Karpas-422 (cell line): ENCODE measurements around the gene LAIR2. TPM values are rescaled to one million over a fixed set of nuclear protein-coding genes. Genes with fewer than 3 reads are reported as not detected.

Experiments
- DNase-seq: peaks from one replicate; pipeline ENCODE4 v3.0.0-alpha.2; 2015
- H2AFZ ChIP-seq: fragments of 200-600 bp; sonication (generic); 2 replicates; pipeline ENCODE4 v1.6.1; 2014; ENCODE audit warnings: antibody characterized with exemption, low read length, mixed read lengths
- H3K27ac ChIP-seq: fragments of 200-600 bp; sonication (generic); 2 replicates; pipeline ENCODE4 v1.5.1; 2014; ENCODE audit warnings: mild to moderate bottlenecking, low read length, moderate library complexity
- H3K27me3 ChIP-seq: fragments of 200-600 bp; sonication (generic); 2 replicates; pipeline ENCODE4 v1.6.1; 2014; ENCODE audit warnings: low read length, mixed read lengths
- H3K36me3 ChIP-seq: fragments of 200-600 bp; sonication (generic); 2 replicates; pipeline ENCODE4 v1.6.1; 2014; ENCODE audit warnings: low read length, mixed read lengths; ENCODE audit not compliant: insufficient read depth
- H3K4me1 ChIP-seq: fragments of 200-600 bp; sonication (generic); 2 replicates; pipeline ENCODE4 v1.6.1; 2014; ENCODE audit warnings: mild to moderate bottlenecking, low read length, mixed read lengths
- H3K4me2 ChIP-seq: fragments of 200-600 bp; sonication (generic); 2 replicates; pipeline ENCODE4 v1.6.1; 2014; ENCODE audit warnings: low read length, low read depth, mild to moderate bottlenecking; ENCODE audit not compliant: poor library complexity, severe bottlenecking
- H3K4me3 ChIP-seq: fragments of 200-600 bp; sonication (generic); 2 replicates; pipeline ENCODE4 v1.5.1; 2014; ENCODE audit warnings: mild to moderate bottlenecking, antibody characterized with exemption, low read length, mixed read lengths
- H3K79me2 ChIP-seq: fragments of 200-600 bp; sonication (generic); 2 replicates; pipeline ENCODE4 v1.6.1; 2014; ENCODE audit warnings: mild to moderate bottlenecking, low read length, mixed read lengths
- H3K9ac ChIP-seq: fragments of 200-600 bp; sonication (generic); 2 replicates; pipeline ENCODE4 v1.6.0; 2014; ENCODE audit warnings: low read length
- H3K9me2 ChIP-seq: fragments of 200-600 bp; sonication (generic), shearing (Covaris generic); replicated peaks from 2 replicates; pipeline ENCODE4 v1.6.0; 2014; ENCODE audit warnings: mild to moderate bottlenecking, low read length, moderate library complexity; ENCODE audit not compliant: insufficient read depth
- H3K9me3 ChIP-seq: fragments of 300-700, 200-600 bp; sonication (generic); 2 replicates; pipeline ENCODE4 v1.6.1; 2014; ENCODE audit warnings: low read length, mixed read lengths
- H4K20me1 ChIP-seq: fragments of 200-600 bp; sonication (generic); 2 replicates; pipeline ENCODE4 v1.6.1; 2014; ENCODE audit warnings: mild to moderate bottlenecking, antibody characterized with exemption, low read length, low read depth; ENCODE audit not compliant: insufficient read depth
- total RNA-seq: library from RNA; depleted of rRNA; stranded (reverse); fragments of >200 nt; shearing (Covaris generic); gene quantifications from 2 replicates; pipeline ENCODE4 v1.2.3, GENCODE V29; 2014; ENCODE audit warnings: low replicate concordance

Gene LAIR2
- total RNA-seq, 1 experiment from 2014 or later = not detected

GRCh38 chr19:54525636-54526035 lies 23.0 kb downstream of the LAIR2 start:
- H3K27ac ChIP-seq = no peak overlapping the region
- H3K9me2 ChIP-seq = no peaks in the 10 kb centered on the region
- no peaks in the 10 kb centered on the region for H3K79me2 ChIP-seq
- no peak overlapping the region for H3K4me2 ChIP-seq
- no peaks in the 10 kb centered on the region for H3K4me1 ChIP-seq
- DNase-seq = no peak
- H4K20me1 ChIP-seq = peaks cover 2% of the 10 kb centered on the region; the same call in 1 of the 2 replicates
- peaks cover 2% of the 10 kb centered on the region; the same call in 1 of the 2 replicates for H3K27me3 ChIP-seq
- no peak overlapping the region for H2AFZ ChIP-seq
- no peak overlapping the region for H3K9ac ChIP-seq
- no peak overlapping the region for H3K4me3 ChIP-seq
- no peaks in the 10 kb centered on the region for H3K9me3 ChIP-seq
- no peaks in the 10 kb centered on the region for H3K36me3 ChIP-seq

GRCh38 chr19:54526972-54527371 lies 24.3 kb downstream of the LAIR2 start:
- no peak overlapping the region for H3K9ac ChIP-seq

GRCh38 chr19:54530866-54531265 lies 28.2 kb downstream of the LAIR2 start:
- H3K79me2 ChIP-seq = no peaks in the 10 kb centered on the region
- no peaks in the 10 kb centered on the region for H3K9me3 ChIP-seq
- no peak overlapping the region for H3K9ac ChIP-seq
- no peak overlapping the region for H3K4me3 ChIP-seq
- no peaks in the 10 kb centered on the region; the same call in 1 of the 2 replicates for H4K20me1 ChIP-seq
- H2AFZ ChIP-seq = no peak overlapping the region
- H3K36me3 ChIP-seq = no peaks in the 10 kb centered on the region
- H3K27me3 ChIP-seq = no peaks in the 10 kb centered on the region
- no peak overlapping the region for H3K4me2 ChIP-seq
- H3K27ac ChIP-seq = no peak overlapping the region
- no peaks in the 10 kb centered on the region for H3K4me1 ChIP-seq
- DNase-seq = no peak
- H3K9me2 ChIP-seq = no peaks in the 10 kb centered on the region

More at GRCh38 chr19:54526972-54527371, 24.3 kb downstream of the LAIR2 start:
- no peak overlapping the region for H3K4me2 ChIP-seq
- no peak for DNase-seq
- no peak overlapping the region for H3K4me3 ChIP-seq
- no peaks in the 10 kb centered on the region for H3K9me3 ChIP-seq
- H3K27me3 ChIP-seq = 0 out of 2 replicates have a peak, but pooled peaks cover 2% of the 10 kb centered on the region
- H3K79me2 ChIP-seq = no peaks in the 10 kb centered on the region
- H3K36me3 ChIP-seq = no peaks in the 10 kb centered on the region
- H3K27ac ChIP-seq = no peak overlapping the region
- no peaks in the 10 kb centered on the region for H3K9me2 ChIP-seq
- H3K4me1 ChIP-seq = no peaks in the 10 kb centered on the region
- no peak overlapping the region for H2AFZ ChIP-seq
- H4K20me1 ChIP-seq = peaks cover 2% of the 10 kb centered on the region; the same call in 1 of the 2 replicates

GRCh38 chr19:54532528-54532927 lies 29.9 kb downstream of the LAIR2 start:
- no peak overlapping the region for H2AFZ ChIP-seq
- H3K27me3 ChIP-seq = no peaks in the 10 kb centered on the region
- no peaks in the 10 kb centered on the region for H3K79me2 ChIP-seq
- no peaks in the 10 kb centered on the region; the same call in 1 of the 2 replicates for H4K20me1 ChIP-seq
- DNase-seq = no peak
- H3K4me1 ChIP-seq = no peaks in the 10 kb centered on the region
- no peaks in the 10 kb centered on the region for H3K9me3 ChIP-seq
- no peak overlapping the region for H3K4me2 ChIP-seq
- no peak overlapping the region for H3K9ac ChIP-seq
- H3K27ac ChIP-seq = no peak overlapping the region
- no peak overlapping the region for H3K4me3 ChIP-seq
- no peaks in the 10 kb centered on the region for H3K36me3 ChIP-seq
- H3K9me2 ChIP-seq = no peaks in the 10 kb centered on the region

- Histone ChIP-seq H3K9me2 (no peaks in the 10 kb centered on the region), H3K36me3 (no peaks in the 10 kb centered on the region), H3K27me3 (no peaks in the 10 kb centered on the region), H3K4me2 (no peak overlapping the region), H3K9ac (no peak overlapping the region), H3K79me2 (no peaks in the 10 kb centered on the region), H3K4me3 (no peak overlapping the region), H3K9me3 (no peaks in the 10 kb centered on the region), H3K4me1 (no peaks in the 10 kb centered on the region), H4K20me1 (no peaks in the 10 kb centered on the region; the same call in 1 of the 2 replicates), H3K27ac (no peak overlapping the region), H2AFZ (no peak overlapping the region)
- no peak for DNase-seq
Measured at GRCh38 chr19:54533476-54533875, 30.8 kb downstream of the LAIR2 start.

GRCh38 chr19:54534156-54534555 lies 31.5 kb downstream of the LAIR2 start:
- Histone ChIP-seq H3K9me2 (no peaks in the 10 kb centered on the region), H3K9me3 (no peaks in the 10 kb centered on the region), H3K27ac (no peak overlapping the region), H3K9ac (no peak overlapping the region), H3K27me3 (no peaks in the 10 kb centered on the region), H3K4me1 (no peaks in the 10 kb centered on the region), H3K79me2 (no peaks in the 10 kb centered on the region), H3K36me3 (no peaks in the 10 kb centered on the region), H4K20me1 (no peaks in the 10 kb centered on the region; the same call in 1 of the 2 replicates), H2AFZ (no peak overlapping the region), H3K4me3 (no peak overlapping the region), H3K4me2 (no peak overlapping the region)
- no peak for DNase-seq

- Histone ChIP-seq H2AFZ (no peak overlapping the region), H3K27ac (no peak overlapping the region), H3K27me3 (no peaks in the 10 kb centered on the region), H3K4me3 (no peak overlapping the region), H3K9me2 (no peaks in the 10 kb centered on the region), H3K9ac (no peak overlapping the region), H3K79me2 (no peaks in the 10 kb centered on the region), H3K4me1 (no peaks in the 10 kb centered on the region), H4K20me1 (no peaks in the 10 kb centered on the region; the same call in 1 of the 2 replicates), H3K4me2 (no peak overlapping the region), H3K9me3 (no peaks in the 10 kb centered on the region), H3K36me3 (no peaks in the 10 kb centered on the region)
- DNase-seq = no peak
Measured at GRCh38 chr19:54535601-54536000, 33.0 kb downstream of the LAIR2 start.

- no peak for DNase-seq
- no peak overlapping the region for H2AFZ ChIP-seq
- no peak overlapping the region for H3K9ac ChIP-seq
- H4K20me1 ChIP-seq = no peaks in the 10 kb centered on the region; the same call in 1 of the 2 replicates
- H3K79me2 ChIP-seq = no peaks in the 10 kb centered on the region
- no peaks in the 10 kb centered on the region for H3K36me3 ChIP-seq
- 0 out of 2 replicates have a peak, but pooled peaks cover 2% of the 10 kb centered on the region for H3K27me3 ChIP-seq
- no peak overlapping the region for H3K4me2 ChIP-seq
- H3K27ac ChIP-seq = no peak overlapping the region
- no peak overlapping the region for H3K4me3 ChIP-seq
- H3K9me2 ChIP-seq = no peaks in the 10 kb centered on the region
- no peaks in the 10 kb centered on the region for H3K4me1 ChIP-seq
- H3K9me3 ChIP-seq = no peaks in the 10 kb centered on the region
Measured at GRCh38 chr19:54536956-54537355, 34.3 kb downstream of the LAIR2 start.
